GM10248 (cell line): ENCODE data around the gene CLGN.

Experiments used
- CTCF ChIA-PET: fragments of 300-600 bp; sonication (Branson Sonifier 250); formaldehyde crosslinking; extraction: SDS; loops from one replicate; lab custom pipeline; 2021; ENCODE audit warnings: antibody characterized with exemption; lab: Yijun Ruan, JAX
- POLR2A ChIA-PET: fragments of 350-650 bp; sonication (Branson Sonifier 250); formaldehyde crosslinking; extraction: SDS; loops from one replicate; lab custom pipeline; 2020; ENCODE audit warnings: antibody characterized with exemption; lab: Yijun Ruan, JAX
- DNase-seq: peaks from one replicate; pipeline ENCODE4 v3.0.0; 2012; ENCODE audit errors: extremely low spot score
- CTCF ChIP-seq: IDR thresholded peaks from 2 replicates; pipeline ENCODE4 v1.5.1; 2012; ENCODE audit warnings: mild to moderate bottlenecking, low read depth; ENCODE audit errors: extremely low read depth, missing control alignments, control extremely low read depth

The CLGN gene

DNA sequence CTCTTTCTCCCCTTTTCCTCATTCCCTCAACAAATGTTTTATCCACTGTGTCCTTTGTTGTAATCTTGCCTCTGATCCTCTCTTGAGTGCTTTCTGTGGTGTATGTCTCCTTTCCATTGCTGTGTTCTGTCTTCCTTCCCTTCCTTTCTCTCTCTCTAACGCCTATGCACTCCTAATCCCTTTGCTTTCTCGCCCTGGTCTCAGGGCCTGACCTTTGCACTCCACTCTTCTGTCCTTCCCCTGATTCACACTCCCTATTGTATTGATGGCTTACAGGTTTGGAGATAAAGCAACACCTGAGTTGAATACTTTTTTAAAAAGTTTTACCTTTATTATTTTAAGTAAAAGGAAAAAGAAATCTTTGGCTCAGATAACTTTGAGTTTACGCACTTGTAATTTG is 69.6 kb downstream of the CLGN start:
- no peak for DNase-seq
- TF ChIP-seq CTCF, result no peak
- POLR2A ChIA-PET, result no interaction called here
- CTCF ChIA-PET, result interaction anchor here (0.6 to 8.5 kb wide), 4 partner anchors 11 to 393 kb away, joined by 3 to 65 read pairs (median 44); partner anchors contain the start of gene SCOC

DNA sequence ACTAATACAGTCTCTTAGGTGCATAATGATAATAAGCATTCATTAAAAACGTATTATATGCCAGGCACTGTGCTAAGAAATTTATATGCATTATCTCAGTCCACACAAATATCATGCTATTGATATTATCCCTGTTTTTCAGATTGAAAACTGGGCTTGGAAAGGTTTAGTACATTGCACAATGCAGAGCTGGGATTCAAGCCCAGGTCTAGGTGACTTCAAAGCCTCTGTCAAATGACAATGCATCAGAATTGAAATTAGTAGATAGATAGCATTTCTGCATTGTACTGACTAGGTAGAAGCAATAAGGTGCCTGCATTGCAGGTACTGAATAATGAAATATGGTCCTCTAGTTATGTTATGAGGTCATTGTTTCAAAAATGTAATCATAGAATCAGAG is 72.2 kb downstream of the CLGN start:
- ChIA-PET CTCF (no interaction called here), POLR2A (no interaction called here)
- TF ChIP-seq CTCF, result no peak
- DNase-seq, result no peak

DNA sequence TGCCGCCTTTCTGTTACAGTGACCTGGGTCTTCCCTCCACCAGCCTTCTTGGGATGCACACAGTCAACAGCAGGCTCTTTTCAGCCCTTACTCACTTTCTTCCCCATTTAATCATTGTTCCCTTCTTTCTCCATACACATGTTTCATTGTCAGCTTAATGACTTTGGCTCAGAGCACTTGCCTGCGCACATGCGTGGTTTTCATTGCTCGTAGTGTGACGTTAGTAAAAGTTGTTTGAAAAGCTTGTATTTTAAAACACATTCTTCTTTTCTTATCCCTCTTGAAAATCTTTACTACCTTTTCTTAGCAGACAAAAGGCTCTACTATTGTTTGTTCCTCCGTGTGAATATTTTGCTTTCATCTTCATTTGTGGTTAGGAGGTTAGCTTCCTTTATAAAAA is 73.7 kb downstream of the CLGN start:
- no peak for DNase-seq
- ChIA-PET POLR2A (no interaction called here), CTCF (interaction anchor here (1.2 to 1.3 kb wide), 2 partner anchors 8 to 12 kb away, joined by 3 read pairs; no protein-coding TSS in a partner anchor)
- TF ChIP-seq CTCF, result no peak

DNA sequence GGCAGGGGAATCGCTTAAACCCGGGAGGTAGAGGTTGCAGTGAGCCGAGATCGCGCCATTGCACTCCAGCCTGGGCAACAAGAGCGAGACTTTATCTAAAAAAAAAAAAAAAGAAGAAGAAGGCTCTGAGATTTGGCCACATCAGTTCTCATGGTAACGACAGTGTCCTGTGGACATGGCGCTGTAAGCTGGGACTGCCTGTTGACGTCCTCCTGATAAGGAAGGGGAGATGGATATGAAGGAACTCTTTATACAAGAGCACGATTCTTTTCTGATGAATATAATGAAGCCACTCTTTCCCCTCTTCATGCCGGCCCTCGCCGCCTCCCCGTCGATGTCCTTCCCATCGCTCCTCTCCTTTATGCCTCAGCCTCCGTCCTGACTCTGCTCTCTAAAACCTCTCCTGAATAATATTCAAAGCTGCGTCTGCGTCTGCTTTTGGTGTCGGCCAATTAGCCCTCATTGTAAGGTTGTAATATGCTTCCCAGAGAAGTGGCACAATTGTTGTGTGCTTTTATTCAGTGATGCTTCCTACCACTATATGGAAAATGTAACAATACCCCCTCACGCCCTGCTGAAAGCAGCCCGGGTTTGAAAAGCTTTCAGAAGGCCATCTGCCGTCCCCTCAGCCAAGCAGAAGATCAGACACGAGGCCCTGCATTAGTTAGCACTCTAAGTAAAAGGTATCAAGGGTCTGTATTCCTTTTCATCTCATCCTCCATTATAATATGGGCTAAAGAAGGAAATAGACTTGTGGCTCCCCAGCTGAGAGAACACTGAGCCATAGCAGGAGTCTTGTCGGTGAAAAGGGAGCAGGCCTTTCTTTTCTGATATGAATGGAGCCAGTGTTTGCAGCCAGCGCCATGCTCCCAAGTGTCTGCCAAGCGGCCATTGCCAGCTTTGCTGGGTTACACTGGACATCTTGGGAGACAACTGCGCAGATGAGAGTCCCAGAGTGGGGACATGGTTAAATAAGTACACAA is 76.1 kb downstream of the CLGN start:
- DNase-seq, result no peak
- CTCF ChIA-PET, result interaction anchor here (1.7 to 4.0 kb wide), 3 partner anchors 8 to 24 kb away, joined by 4 to 21 read pairs (median 7); no protein-coding TSS in a partner anchor
- no peak for TF ChIP-seq CTCF
- POLR2A ChIA-PET, result no interaction called here

- ChIA-PET POLR2A (no interaction called here), CTCF (interaction anchor here (0.8 to 4.0 kb wide), 3 partner anchors 10 to 169 kb away, joined by 3 to 21 read pairs (median 7); no protein-coding TSS in a partner anchor)
- no peak for TF ChIP-seq CTCF
- DNase-seq, result no peak
Measured at GRCh38 chr4:140349816-140350215, 77.6 kb downstream of the CLGN start.

- TF ChIP-seq CTCF, result no peak
- DNase-seq, result no peak
- CTCF ChIA-PET, result no interaction called here
- POLR2A ChIA-PET, result no interaction called here
Measured at GRCh38 chr4:140346136-140346535, 81.3 kb downstream of the CLGN start.
